GM06990 (cell line): ENCODE measurements around the gene POLN.

Experiments used
- DNase-seq: peaks from one replicate; pipeline ENCODE4 v3.0.0-alpha.2; 2011; ENCODE audit not compliant: insufficient read length; ENCODE audit errors: extremely low read depth
- H3K27me3 ChIP-seq: replicated peaks from 2 replicates; pipeline ENCODE4 v1.6.0; 2011; ENCODE audit warnings: low read length; ENCODE audit not compliant: control insufficient read depth, insufficient read depth
- H3K36me3 ChIP-seq: 2 replicates; pipeline ENCODE4 v1.5.1; 2011; ENCODE audit warnings: low read length; ENCODE audit not compliant: control insufficient read depth, insufficient read depth
- H3K4me3 ChIP-seq: replicated peaks from 2 replicates; pipeline ENCODE4 v1.5.1; 2011; ENCODE audit warnings: low read depth, mild to moderate bottlenecking, control low read depth, low read length
- TF ChIP-seq, protein P1 (sequence below): IDR thresholded peaks from 2 replicates; pipeline ENCODE4 v1.5.1; 2011; ENCODE audit warnings: low read length, control low read depth, mild to moderate bottlenecking, inconsistent platforms; ENCODE audit not compliant: insufficient read depth, poor library complexity, severe bottlenecking

Gene POLN

DNA sequence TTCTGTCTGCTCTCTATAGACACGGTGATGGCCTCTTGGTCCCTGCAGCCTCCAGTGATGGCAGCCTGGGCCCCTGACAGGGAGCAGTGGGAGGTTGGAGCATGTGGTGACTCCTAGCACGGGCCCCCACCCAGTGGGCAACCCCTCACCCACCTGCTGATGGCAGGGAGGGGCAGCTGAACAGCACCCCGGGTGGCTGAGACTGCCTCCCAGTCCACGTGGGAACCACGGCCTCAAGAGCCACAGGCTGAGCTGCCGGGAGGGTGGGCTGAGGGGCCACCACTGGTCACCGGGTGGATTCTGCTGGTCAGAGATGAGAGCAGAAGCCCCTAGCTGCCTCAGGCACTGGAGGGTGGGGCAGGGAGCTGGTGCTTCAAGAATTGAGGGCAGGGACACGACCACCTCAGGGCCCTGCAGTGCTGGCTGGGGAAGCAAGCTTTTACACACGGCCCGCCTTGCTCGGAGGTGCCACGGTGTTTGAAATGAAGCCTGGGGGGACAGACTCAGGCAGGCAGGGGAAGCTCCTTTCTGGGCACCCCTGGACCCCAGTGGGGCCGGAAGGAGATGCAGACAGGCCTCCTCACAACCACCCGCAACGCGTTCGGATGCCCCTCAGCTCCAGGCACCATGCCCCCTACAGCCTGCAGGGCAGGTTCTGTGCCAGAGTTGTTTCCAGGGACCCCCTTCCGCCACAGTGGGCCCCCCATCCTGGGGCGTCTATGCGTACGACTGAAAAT lies 6.3 kb upstream of the POLN start:
- Histone ChIP-seq H3K36me3 (peaks cover 16% of the 10 kb centered on the region), H3K27me3 (no peaks in the 10 kb centered on the region)
- TF ChIP-seq, protein P1, sequence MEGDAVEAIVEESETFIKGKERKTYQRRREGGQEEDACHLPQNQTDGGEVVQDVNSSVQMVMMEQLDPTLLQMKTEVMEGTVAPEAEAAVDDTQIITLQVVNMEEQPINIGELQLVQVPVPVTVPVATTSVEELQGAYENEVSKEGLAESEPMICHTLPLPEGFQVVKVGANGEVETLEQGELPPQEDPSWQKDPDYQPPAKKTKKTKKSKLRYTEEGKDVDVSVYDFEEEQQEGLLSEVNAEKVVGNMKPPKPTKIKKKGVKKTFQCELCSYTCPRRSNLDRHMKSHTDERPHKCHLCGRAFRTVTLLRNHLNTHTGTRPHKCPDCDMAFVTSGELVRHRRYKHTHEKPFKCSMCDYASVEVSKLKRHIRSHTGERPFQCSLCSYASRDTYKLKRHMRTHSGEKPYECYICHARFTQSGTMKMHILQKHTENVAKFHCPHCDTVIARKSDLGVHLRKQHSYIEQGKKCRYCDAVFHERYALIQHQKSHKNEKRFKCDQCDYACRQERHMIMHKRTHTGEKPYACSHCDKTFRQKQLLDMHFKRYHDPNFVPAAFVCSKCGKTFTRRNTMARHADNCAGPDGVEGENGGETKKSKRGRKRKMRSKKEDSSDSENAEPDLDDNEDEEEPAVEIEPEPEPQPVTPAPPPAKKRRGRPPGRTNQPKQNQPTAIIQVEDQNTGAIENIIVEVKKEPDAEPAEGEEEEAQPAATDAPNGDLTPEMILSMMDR = no peak

DNA sequence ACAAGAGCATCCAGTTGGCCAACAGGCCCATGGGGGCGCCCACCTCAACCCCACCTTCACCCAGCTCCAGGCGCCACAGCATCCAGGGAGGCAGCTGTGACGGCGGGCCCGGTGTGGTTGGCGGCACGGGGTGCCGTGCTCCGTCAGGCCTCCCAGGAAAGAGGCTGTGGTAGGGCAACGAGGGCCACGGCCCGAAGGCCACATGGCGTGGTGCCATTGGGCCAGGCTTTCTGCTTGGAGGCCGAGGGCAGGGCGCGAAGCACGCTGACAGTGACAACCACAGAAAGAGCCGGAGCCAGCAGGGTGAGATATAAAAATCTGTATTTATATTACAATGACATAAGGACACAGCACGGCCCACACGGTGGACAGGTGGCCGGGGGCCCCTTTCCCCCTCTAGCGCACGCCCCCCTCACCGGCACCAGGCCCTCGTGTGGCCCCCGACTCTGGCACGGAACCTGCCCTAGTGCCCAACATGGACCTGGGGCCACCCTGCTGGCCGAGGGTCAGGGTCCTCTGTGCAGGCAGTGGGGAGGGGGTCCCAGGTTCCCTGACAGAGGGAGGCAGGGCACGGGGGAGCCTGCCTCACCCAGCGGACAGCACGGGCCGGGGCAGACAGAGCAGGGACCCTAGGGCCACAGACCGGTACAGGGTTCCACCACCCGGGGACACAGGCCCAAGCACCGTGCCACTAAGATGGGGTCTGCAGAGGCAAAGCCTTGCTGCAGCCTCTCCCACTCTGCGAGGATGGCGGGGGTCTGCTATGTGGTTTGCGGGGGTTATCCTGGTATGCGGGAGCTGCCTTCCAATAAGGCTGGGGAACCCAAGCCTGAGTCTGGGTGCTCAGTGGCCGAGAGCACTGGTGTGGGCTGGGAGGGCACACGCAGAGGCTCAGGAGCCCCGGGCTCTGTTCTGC lies 5.5 kb upstream of the POLN start:
- H3K36me3 ChIP-seq = peaks cover 16% of the 10 kb centered on the region
- DNase-seq = peak; percentile 12
- H3K4me3 ChIP-seq = no peak overlapping the region
- TF ChIP-seq, protein P1 = no peak
- no peaks in the 10 kb centered on the region for H3K27me3 ChIP-seq

More for the DNA sequence above, 6.3 kb upstream of the POLN start:
- H3K4me3 ChIP-seq = no peak overlapping the region
- DNase-seq = peak; percentile 9

DNA sequence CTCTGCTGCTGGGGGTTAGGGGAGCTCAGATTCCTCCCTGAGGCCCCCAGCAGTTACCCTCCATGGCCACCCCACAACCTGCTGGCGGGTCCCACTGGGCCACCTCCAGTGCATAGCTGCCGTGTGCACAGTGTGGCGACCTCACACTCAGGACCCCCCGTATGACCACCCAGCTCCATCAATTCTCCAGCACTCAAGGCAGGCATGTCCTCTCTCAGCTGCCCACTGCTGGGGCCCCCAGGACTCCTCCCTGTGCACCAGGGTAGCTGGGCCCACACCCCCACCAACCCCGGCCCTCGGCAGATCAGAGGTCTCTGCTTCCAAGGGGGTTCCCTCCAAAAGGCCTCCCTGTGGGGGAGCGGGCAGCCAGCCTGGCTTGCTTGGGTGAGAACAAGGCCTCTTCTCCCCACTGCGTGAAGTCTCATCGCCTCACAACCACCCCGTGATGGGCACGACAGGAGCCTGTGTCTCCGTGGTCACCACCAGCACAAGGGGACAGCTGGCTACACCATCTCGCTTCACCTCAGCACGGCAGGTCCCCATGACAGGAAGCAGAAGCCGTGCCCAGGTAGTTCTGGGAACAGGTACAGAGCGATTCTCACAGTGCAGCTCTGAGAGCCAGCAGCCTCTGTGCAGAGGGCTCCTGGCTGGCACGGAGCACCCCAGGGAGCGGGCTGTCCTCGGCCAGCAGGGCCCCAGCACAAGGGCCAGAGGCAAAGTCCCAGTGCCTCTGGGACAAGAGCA lies 4.6 kb upstream of the POLN start:
- peaks cover 11% of the 10 kb centered on the region for H3K36me3 ChIP-seq
- DNase-seq = peak; percentile 1
- H3K4me3 ChIP-seq = no peak overlapping the region
- TF ChIP-seq, protein P1 = no peak
- H3K27me3 ChIP-seq = no peaks in the 10 kb centered on the region

DNA sequence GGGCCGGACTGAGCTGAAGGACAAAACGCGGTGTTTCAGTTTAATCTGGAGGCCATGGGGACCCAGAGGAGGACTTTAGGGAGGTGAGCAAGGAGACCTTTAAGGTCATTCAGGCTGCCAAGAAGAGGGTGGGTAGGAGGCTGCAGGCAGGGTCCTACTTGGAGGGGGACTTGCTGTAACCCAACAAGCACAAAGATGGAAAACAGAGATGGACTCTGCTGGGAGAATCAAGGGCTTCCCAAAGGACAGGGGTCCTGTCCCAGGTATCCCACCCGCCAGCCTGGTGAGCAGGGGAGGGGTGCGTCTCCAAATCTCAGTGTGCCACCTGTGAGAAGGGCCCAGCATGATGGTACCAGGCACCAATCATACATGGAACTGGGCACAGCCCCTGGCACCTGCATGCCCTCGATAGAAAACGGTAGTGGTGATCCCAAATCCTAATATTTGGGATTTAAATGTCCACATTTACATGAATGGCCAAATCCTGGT lies 3.9 kb upstream of the POLN start:
- TF ChIP-seq, protein P1 = no peak
- no peak for DNase-seq
- Histone ChIP-seq H3K36me3 (peaks cover 11% of the 10 kb centered on the region), H3K27me3 (no peaks in the 10 kb centered on the region), H3K4me3 (no peak overlapping the region)

DNA sequence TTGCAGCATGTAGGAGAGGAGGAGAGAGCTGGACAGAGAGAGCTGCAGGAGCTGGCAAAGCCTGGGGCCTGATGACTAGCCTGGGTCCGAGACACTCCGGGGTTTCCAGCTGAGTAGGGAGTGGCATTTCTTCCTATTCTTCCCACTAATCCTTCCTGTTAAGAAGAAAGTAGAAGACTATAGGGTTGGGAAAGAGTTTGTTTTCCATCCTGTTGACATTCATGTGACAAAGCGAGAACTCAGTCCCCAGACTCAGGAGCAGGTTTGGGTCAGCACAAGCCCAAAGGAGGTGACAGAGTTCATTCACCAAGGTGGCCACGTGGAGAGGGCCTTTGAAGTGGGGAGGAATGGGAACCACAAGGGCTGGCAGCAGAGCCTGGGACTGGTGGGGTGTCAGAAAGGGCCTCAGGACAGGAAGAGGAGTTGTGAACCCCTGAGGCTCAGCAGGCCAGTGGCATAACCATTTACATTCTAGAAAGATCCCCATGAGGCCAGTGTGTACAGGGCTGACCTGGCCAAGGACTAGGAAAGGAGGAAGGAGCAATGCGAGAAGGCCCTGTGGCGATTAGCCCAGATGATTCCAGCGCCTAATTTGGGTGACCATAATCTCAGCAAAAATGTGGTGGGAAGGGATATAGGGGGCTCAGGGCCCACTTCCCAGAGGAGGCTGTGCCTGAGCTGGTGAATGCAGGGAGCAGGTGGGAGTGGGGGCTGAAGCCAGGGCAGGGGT lies 3.3 kb upstream of the POLN start:
- H3K27me3 ChIP-seq = no peaks in the 10 kb centered on the region
- peaks cover 9% of the 10 kb centered on the region for H3K36me3 ChIP-seq
- TF ChIP-seq, protein P1 = no peak
- DNase-seq = no peak
- H3K4me3 ChIP-seq = no peak overlapping the region
